ENCODE data around the gene C4orf50.
"Not testable (repeated sequence)": the region's sequence is repeated elsewhere in the genome, so short reads cannot be mapped to it uniquely, and the experiment has no call there.

The C4orf50 gene

GRCh38 chr4:6017030-6017429 is 1.2 kb downstream of the C4orf50 start:
- no peak overlapping the region for H3K4me3 Mint-ChIP-seq

GRCh38 chr4:6013564-6013963 is 4.7 kb downstream of the C4orf50 start:
- no peaks in the 10 kb centered on the region for H3K36me3 Mint-ChIP-seq (ENCODE audit: low read depth)
- H3K9me3 Mint-ChIP-seq = no peaks in the 10 kb centered on the region
- H3K27ac Mint-ChIP-seq = no peak overlapping the region
- DNase-seq (no peak), ATAC-seq (no peak)
- H3K27me3 Mint-ChIP-seq = peaks cover 18% of the 10 kb centered on the region
- H3K4me1 Mint-ChIP-seq = no peaks in the 10 kb centered on the region
- no peak overlapping the region for H3K4me3 Mint-ChIP-seq

More at GRCh38 chr4:6017030-6017429, 1.2 kb downstream of the C4orf50 start:
- DNase-seq (no peak), ATAC-seq (no peak)
- H3K36me3 Mint-ChIP-seq (ENCODE audit: low read depth) = no peaks in the 10 kb centered on the region
- H3K4me1 Mint-ChIP-seq = no peaks in the 10 kb centered on the region
- no peak overlapping the region for H3K27ac Mint-ChIP-seq
- no peaks in the 10 kb centered on the region for H3K9me3 Mint-ChIP-seq
- peaks cover 11% of the 10 kb centered on the region for H3K27me3 Mint-ChIP-seq

- Mint-ChIP-seq H3K9me3 (no peaks in the 10 kb centered on the region), H3K27ac (no peak overlapping the region), H3K36me3 (ENCODE audit: low read depth) (no peaks in the 10 kb centered on the region), H3K27me3 (peaks cover 24% of the 10 kb centered on the region), H3K4me1 (no peaks in the 10 kb centered on the region), H3K4me3 (no peak overlapping the region)
- no peak for DNase-seq
- ATAC-seq = no peak
Observed at GRCh38 chr4:6012200-6012599, 6.0 kb downstream of the C4orf50 start.

GRCh38 chr4:6011686-6012085 is 6.5 kb downstream of the C4orf50 start:
- DNase-seq = no peak
- H3K4me3 Mint-ChIP-seq = no peak overlapping the region
- peaks cover 27% of the 10 kb centered on the region for H3K27me3 Mint-ChIP-seq
- no peaks in the 10 kb centered on the region for H3K4me1 Mint-ChIP-seq
- H3K27ac Mint-ChIP-seq = no peak overlapping the region
- ATAC-seq = no peak
- no peaks in the 10 kb centered on the region for H3K9me3 Mint-ChIP-seq
- no peaks in the 10 kb centered on the region for H3K36me3 Mint-ChIP-seq (ENCODE audit: low read depth)

GRCh38 chr4:6011271-6011671 is 7.0 kb downstream of the C4orf50 start:
- H3K27me3 Mint-ChIP-seq = peaks cover 27% of the 10 kb centered on the region
- H3K4me3 Mint-ChIP-seq = no peak overlapping the region
- no peaks in the 10 kb centered on the region for H3K9me3 Mint-ChIP-seq
- no peaks in the 10 kb centered on the region for H3K4me1 Mint-ChIP-seq
- H3K27ac Mint-ChIP-seq = no peak overlapping the region
- H3K36me3 Mint-ChIP-seq (ENCODE audit: low read depth) = no peaks in the 10 kb centered on the region
- ATAC-seq (no peak), DNase-seq (no peak)

- Mint-ChIP-seq H3K36me3 (ENCODE audit: low read depth) (no peaks in the 10 kb centered on the region), H3K9me3 (no peaks in the 10 kb centered on the region), H3K27ac (no peak overlapping the region), H3K27me3 (peaks cover 27% of the 10 kb centered on the region), H3K4me3 (no peak overlapping the region), H3K4me1 (no peaks in the 10 kb centered on the region)
- ATAC-seq = no peak
- DNase-seq = no peak
Observed at GRCh38 chr4:6010789-6011188, 7.4 kb downstream of the C4orf50 start.

GRCh38 chr4:6009452-6009851 is 8.8 kb downstream of the C4orf50 start:
- ATAC-seq (no peak), DNase-seq (no peak)
- H3K4me3 Mint-ChIP-seq = no peak overlapping the region
- H3K4me1 Mint-ChIP-seq = no peaks in the 10 kb centered on the region
- H3K9me3 Mint-ChIP-seq = no peaks in the 10 kb centered on the region
- H3K27ac Mint-ChIP-seq = no peak overlapping the region
- no peaks in the 10 kb centered on the region for H3K36me3 Mint-ChIP-seq (ENCODE audit: low read depth)
- H3K27me3 Mint-ChIP-seq = peaks cover 27% of the 10 kb centered on the region

GRCh38 chr4:6008766-6009385 is 9.4 kb downstream of the C4orf50 start:
- no peaks in the 10 kb centered on the region for H3K9me3 Mint-ChIP-seq
- no peaks in the 10 kb centered on the region for H3K36me3 Mint-ChIP-seq (ENCODE audit: low read depth)
- ATAC-seq (no peak), DNase-seq (no peak)
- H3K27ac Mint-ChIP-seq = no peak overlapping the region
- H3K4me3 Mint-ChIP-seq = no peak overlapping the region
- no peaks in the 10 kb centered on the region for H3K4me1 Mint-ChIP-seq
- peaks cover 27% of the 10 kb centered on the region for H3K27me3 Mint-ChIP-seq

GRCh38 chr4:6008092-6008551 is 10.1 kb downstream of the C4orf50 start:
- Mint-ChIP-seq H3K36me3 (ENCODE audit: low read depth) (no peaks in the 10 kb centered on the region), H3K27me3 (peaks cover 27% of the 10 kb centered on the region), H3K9me3 (no peaks in the 10 kb centered on the region), H3K4me1 (no peaks in the 10 kb centered on the region), H3K4me3 (no peak overlapping the region), H3K27ac (no peak overlapping the region)
- DNase-seq (no peak), ATAC-seq (no peak)

GRCh38 chr4:6005175-6005574 is 13.1 kb downstream of the C4orf50 start:
- ATAC-seq (no peak), DNase-seq (no peak)
- Mint-ChIP-seq H3K9me3 (no peaks in the 10 kb centered on the region), H3K36me3 (ENCODE audit: low read depth) (no peaks in the 10 kb centered on the region), H3K27ac (no peak overlapping the region), H3K4me1 (no peaks in the 10 kb centered on the region), H3K27me3 (peaks cover 21% of the 10 kb centered on the region), H3K4me3 (no peak overlapping the region)

GRCh38 chr4:6003485-6003884 is 14.7 kb downstream of the C4orf50 start:
- not testable (repeated sequence) for DNase-seq; H3K27me3 Mint-ChIP-seq; ATAC-seq; H3K4me1 Mint-ChIP-seq; H3K36me3 Mint-ChIP-seq (ENCODE audit: low read depth); H3K4me3 Mint-ChIP-seq; H3K27ac Mint-ChIP-seq; H3K9me3 Mint-ChIP-seq

GRCh38 chr4:6002926-6003325 is 15.3 kb downstream of the C4orf50 start:
- H3K27me3 Mint-ChIP-seq = peaks cover 8% of the 10 kb centered on the region

GRCh38 chr4:6002492-6002833 is 15.8 kb downstream of the C4orf50 start:
- H3K4me3 Mint-ChIP-seq = no peak overlapping the region
- no peak for ATAC-seq

More at GRCh38 chr4:6002926-6003325, 15.3 kb downstream of the C4orf50 start:
- DNase-seq = no peak
- no peak for ATAC-seq
- H3K36me3 Mint-ChIP-seq (ENCODE audit: low read depth) = no peaks in the 10 kb centered on the region
- H3K4me1 Mint-ChIP-seq = no peaks in the 10 kb centered on the region
- no peak overlapping the region for H3K27ac Mint-ChIP-seq
- no peak overlapping the region for H3K4me3 Mint-ChIP-seq
- no peaks in the 10 kb centered on the region for H3K9me3 Mint-ChIP-seq

GRCh38 chr4:6001680-6002491 is 16.3 kb downstream of the C4orf50 start:
- no peak overlapping the region for H3K27ac Mint-ChIP-seq
- no peaks in the 10 kb centered on the region for H3K4me1 Mint-ChIP-seq
- DNase-seq (no peak), ATAC-seq (no peak)
- H3K36me3 Mint-ChIP-seq (ENCODE audit: low read depth) = no peaks in the 10 kb centered on the region
- no peak overlapping the region for H3K4me3 Mint-ChIP-seq
- no peaks in the 10 kb centered on the region for H3K9me3 Mint-ChIP-seq
- peaks cover 3% of the 10 kb centered on the region for H3K27me3 Mint-ChIP-seq

More at GRCh38 chr4:6002492-6002833, 15.8 kb downstream of the C4orf50 start:
- no peaks in the 10 kb centered on the region for H3K36me3 Mint-ChIP-seq (ENCODE audit: low read depth)
- DNase-seq = no peak
- H3K27ac Mint-ChIP-seq = no peak overlapping the region
- H3K4me1 Mint-ChIP-seq = no peaks in the 10 kb centered on the region
- H3K27me3 Mint-ChIP-seq = peaks cover 7% of the 10 kb centered on the region
- no peaks in the 10 kb centered on the region for H3K9me3 Mint-ChIP-seq

- Mint-ChIP-seq H3K4me1 (no peaks in the 10 kb centered on the region), H3K27ac (no peak overlapping the region), H3K36me3 (ENCODE audit: low read depth) (no peaks in the 10 kb centered on the region), H3K4me3 (no peak overlapping the region), H3K9me3 (no peaks in the 10 kb centered on the region), H3K27me3 (peaks cover 6% of the 10 kb centered on the region)
- DNase-seq (no peak), ATAC-seq (no peak)
Observed at GRCh38 chr4:5999830-6000365, 18.3 kb downstream of the C4orf50 start.

Data from activated naive CD8-positive, alpha-beta T cell treated with anti-CD3 and anti-CD28 coated beads, Interleukin-2, amount 50 U/mL, for 24 hours (primary cell).